Thoracic aorta (tissue), 2 donors: ENCODE measurements around the gene ECSCR. TPM values are rescaled to one million over a fixed set of nuclear protein-coding genes. Genes with fewer than 3 reads are reported as not detected.

Source experiments
- ATAC-seq: fragments of 150-250 bp; one replicate; pipeline ENCODE4 v1.8.0; 2017; ENCODE audit warnings: low read depth; ENCODE audit not compliant: insufficient number of reproducible peaks, low FRiP score
- DNase-seq: peaks from one replicate; pipeline ENCODE4 v3.0.0-alpha.2; 2020; ENCODE audit warnings: low spot score
- H3K27ac ChIP-seq, 2 donors: fragments of 200-600 bp; sonication (generic); 1 replicate in 1 of 2; 2 replicates in 1 of 2; pipeline ENCODE4 v1.5.1; 2016; ENCODE audit warnings: mild to moderate bottlenecking in 2 of 2, moderate library complexity in 2 of 2
- H3K27me3 ChIP-seq: fragments of 200-600 bp; sonication (generic); replicated peaks from 2 replicates; pipeline ENCODE4 v1.6.0; 2016; ENCODE audit warnings: mild to moderate bottlenecking; ENCODE audit not compliant: insufficient read depth
- H3K36me3 ChIP-seq: fragments of 200-600 bp; sonication (generic); one replicate; pipeline ENCODE4 v1.5.1; 2016
- H3K4me1 ChIP-seq, 2 donors: fragments of 200-600 bp; sonication (generic); 1 replicate in 1 of 2; 2 replicates in 1 of 2; pipeline versions ENCODE4 v1.5.1 to v1.6.0; 2016; ENCODE audit warnings: low read depth in 2 of 2, mild to moderate bottlenecking in 1 of 2; ENCODE audit not compliant: control insufficient read depth in 1 of 2
- H3K4me3 ChIP-seq: fragments of 200-600 bp; sonication (generic); 2 replicates; pipeline ENCODE4 v1.5.1; 2016; ENCODE audit warnings: mild to moderate bottlenecking
- H3K9me3 ChIP-seq: fragments of 200-600 bp; sonication (generic); 2 replicates; pipeline ENCODE4 v1.5.1; 2016
- total RNA-seq, 2 donors: library from RNA; depleted of rRNA; stranded (reverse); fragments of >200 nt; gene quantifications; one replicate each; pipeline versions ENCODE4 v1.1.0 to v1.2.3, GENCODE V29; 2016
- TF ChIP-seq, protein P1 (sequence below): fragments of 200-600 bp; sonication (generic); IDR thresholded peaks from one replicate; pipeline ENCODE4 v1.5.1; 2019; ENCODE audit warnings: antibody characterized with exemption

ECSCR gene
- total RNA-seq, 2 donors from 2014 or later: 27.1 to 35.6 TPM

DNA sequence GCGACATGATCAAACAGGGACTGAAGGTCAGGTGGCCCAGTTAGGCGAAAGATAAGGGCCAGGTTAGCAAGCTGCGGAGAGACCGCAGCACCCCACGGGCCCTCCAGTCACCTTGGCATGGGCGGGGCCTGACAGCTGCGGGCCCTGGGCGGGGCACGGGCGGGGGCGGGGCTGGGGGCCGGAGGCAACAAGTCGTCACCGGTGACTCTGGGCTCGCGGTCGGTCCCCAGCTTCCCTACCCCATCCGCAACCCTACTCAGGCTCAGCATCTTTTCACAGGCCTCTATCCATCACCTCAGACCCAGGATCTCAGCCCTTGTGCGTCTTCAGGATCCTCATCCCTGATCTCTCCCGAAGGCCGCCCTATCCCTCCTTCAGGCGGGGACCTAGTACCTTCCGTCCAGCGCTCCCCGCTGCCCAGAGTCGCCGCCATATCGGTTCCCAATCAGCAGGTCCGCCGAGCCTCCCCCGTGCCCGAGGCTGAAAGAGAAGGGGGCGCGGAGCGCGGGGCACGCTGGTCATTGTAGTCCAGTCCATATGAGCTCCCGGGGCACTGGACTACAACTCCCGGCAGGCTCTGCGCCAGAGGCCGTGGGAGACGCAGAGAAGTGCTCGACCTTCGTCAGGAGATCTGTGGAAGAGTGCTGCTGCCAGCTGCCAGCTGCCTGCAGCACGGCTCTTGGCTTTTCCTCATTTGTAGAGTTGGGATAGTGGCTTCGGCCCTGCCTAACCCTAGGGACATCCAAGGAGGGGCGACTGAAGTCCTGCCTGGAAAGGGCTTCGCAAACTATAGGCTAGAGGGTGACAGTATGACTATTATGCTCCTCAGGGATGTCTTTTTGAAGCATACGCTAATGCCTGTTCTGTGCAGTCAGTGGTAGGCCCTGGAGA, 23.3 kb downstream of the ECSCR start, which contains the start of gene DNAJC18:
DNAJC18 (minus strand) TSS at position 513 of the 891 bp plus-strand sequence; CDS start at position 433, 80 bp downstream.
- peak; percentile 91 for DNase-seq
- H3K27me3 ChIP-seq: no peaks in the 10 kb centered on the region
- H3K9me3 ChIP-seq: no peaks in the 10 kb centered on the region
- peaks cover 4 to 12% of the 10 kb centered on the region in 2 donors for H3K4me1 ChIP-seq
- H3K27ac ChIP-seq: peak within 1 kb of the TSS; percentile 98 to 99
- peak within 1 kb of the TSS; percentile 98 for H3K4me3 ChIP-seq
- TF ChIP-seq, protein P1, sequence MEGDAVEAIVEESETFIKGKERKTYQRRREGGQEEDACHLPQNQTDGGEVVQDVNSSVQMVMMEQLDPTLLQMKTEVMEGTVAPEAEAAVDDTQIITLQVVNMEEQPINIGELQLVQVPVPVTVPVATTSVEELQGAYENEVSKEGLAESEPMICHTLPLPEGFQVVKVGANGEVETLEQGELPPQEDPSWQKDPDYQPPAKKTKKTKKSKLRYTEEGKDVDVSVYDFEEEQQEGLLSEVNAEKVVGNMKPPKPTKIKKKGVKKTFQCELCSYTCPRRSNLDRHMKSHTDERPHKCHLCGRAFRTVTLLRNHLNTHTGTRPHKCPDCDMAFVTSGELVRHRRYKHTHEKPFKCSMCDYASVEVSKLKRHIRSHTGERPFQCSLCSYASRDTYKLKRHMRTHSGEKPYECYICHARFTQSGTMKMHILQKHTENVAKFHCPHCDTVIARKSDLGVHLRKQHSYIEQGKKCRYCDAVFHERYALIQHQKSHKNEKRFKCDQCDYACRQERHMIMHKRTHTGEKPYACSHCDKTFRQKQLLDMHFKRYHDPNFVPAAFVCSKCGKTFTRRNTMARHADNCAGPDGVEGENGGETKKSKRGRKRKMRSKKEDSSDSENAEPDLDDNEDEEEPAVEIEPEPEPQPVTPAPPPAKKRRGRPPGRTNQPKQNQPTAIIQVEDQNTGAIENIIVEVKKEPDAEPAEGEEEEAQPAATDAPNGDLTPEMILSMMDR: no peak
- peaks cover 4% of the 10 kb centered on the region for H3K36me3 ChIP-seq
- ATAC-seq: peak; percentile 96

DNA sequence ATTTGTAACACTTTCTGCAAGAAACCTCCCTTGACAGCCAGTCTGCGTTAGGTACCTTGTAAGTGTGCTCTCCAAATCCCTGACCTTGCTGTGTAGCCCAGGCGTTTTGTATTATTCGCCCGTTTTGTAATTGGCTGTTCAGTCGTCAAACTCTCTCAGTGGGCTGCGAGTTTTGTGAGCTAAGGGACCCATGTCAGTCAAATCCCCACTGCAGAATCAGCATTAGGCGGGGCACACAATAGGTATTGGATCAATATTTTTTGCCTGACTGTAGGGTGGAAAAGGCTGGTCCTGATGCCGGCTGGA, 23.9 kb downstream of the ECSCR start:
- Histone ChIP-seq H3K4me3 (peak overlapping the region; percentile 98), H3K27ac (peak overlapping the region; percentile 98 to 99), H3K36me3 (peaks cover 4% of the 10 kb centered on the region), H3K27me3 (no peaks in the 10 kb centered on the region), H3K9me3 (no peaks in the 10 kb centered on the region), H3K4me1 (peaks cover 4 to 12% of the 10 kb centered on the region in 2 donors)
- DNase-seq (no peak), ATAC-seq (no peak)
- TF ChIP-seq, protein P1: no peak

DNA sequence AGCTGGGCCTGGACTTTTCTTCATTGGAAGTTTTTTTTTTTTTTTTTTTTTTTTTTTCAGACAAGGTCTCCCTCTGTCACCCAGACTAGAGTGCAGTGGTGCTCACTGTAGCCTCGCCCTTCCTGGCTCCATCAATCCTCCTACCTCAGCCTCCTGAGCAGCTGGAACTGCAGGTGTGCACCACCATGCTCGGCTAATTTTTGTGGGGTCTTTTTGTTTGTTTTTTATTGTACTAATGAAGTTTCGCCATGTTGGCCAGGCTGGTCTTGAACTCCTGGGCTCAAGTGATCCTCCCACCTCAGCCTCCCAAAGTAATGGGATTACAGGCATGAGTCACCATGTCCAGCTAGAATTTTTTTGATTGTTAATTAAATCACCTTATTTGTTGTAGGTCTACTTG, 26.9 kb downstream of the ECSCR start:
- Histone ChIP-seq H3K4me3 (no peak overlapping the region), H3K27ac (no peak overlapping the region), H3K4me1 (peaks cover 4 to 12% of the 10 kb centered on the region in 2 donors), H3K9me3 (no peaks in the 10 kb centered on the region), H3K27me3 (no peaks in the 10 kb centered on the region), H3K36me3 (peaks cover 4% of the 10 kb centered on the region)
- no peak for DNase-seq
- TF ChIP-seq, protein P1: no peak
- no peak for ATAC-seq

DNA sequence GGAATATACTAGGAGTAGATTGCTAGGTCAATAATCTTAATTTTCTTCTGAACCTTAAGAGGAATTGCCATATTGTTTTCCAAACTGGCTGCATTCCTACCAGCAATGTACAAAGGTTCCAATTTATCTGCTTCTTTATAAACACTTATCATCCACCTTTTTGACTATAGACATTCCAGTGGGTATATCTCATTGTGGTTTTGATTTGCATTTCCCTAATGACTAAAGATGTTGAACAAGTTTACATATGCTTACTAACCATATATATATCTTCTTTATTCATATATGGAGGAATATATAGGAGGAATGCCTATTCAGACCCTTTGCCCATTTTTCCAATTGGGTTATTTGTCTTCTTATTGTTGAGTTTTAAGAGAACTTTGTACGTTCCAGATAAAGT, 30.8 kb downstream of the ECSCR start:
- H3K4me1 ChIP-seq: peaks cover 0 to 3% of the 10 kb centered on the region in 2 donors
- H3K36me3 ChIP-seq: peaks cover 14% of the 10 kb centered on the region
- no peaks in the 10 kb centered on the region for H3K9me3 ChIP-seq
- TF ChIP-seq, protein P1: no peak
- ATAC-seq (no peak), DNase-seq (no peak)
- H3K27ac ChIP-seq: no peak overlapping the region
- H3K27me3 ChIP-seq: no peaks in the 10 kb centered on the region
- H3K4me3 ChIP-seq: no peak overlapping the region

DNA sequence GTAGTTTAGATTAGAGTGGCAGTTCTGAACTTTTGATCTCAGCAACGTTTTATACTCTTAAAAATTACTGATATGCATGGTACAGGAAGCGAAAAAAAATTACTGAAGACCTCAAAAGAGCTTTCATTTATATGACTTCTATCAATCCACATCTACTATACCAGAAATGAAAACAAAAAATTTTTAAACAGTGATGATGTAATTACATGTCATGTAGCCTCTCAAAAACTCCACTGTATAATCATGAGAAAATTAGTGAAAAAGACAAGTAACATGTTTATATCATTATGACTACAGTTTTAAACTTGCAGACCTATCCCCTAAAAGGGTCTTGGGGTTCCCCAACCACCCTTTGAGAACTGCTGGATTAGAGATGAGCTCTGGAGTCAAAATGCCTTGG, 32.5 kb downstream of the ECSCR start:
- no peaks in the 10 kb centered on the region for H3K27me3 ChIP-seq
- TF ChIP-seq, protein P1: no peak
- no peak for ATAC-seq
- H3K27ac ChIP-seq: no peak overlapping the region
- DNase-seq: no peak
- H3K9me3 ChIP-seq: no peaks in the 10 kb centered on the region
- H3K4me1 ChIP-seq: peaks cover 0 to 3% of the 10 kb centered on the region in 2 donors
- peaks cover 14% of the 10 kb centered on the region for H3K36me3 ChIP-seq
- H3K4me3 ChIP-seq: no peak overlapping the region
